Mesangial cell (primary cell): Measurements from ENCODE around the gene PSMC3IP. TPM values are rescaled to one million over a fixed set of nuclear protein-coding genes. Genes with fewer than 3 reads are reported as not detected.

Experiments
- total RNA-seq: library from RNA; depleted of rRNA; stranded (reverse); fragments of >200 nt; gene quantifications from 2 replicates; pipeline ENCODE4 v1.2.3, GENCODE V29; 2015

PSMC3IP gene, protein sequence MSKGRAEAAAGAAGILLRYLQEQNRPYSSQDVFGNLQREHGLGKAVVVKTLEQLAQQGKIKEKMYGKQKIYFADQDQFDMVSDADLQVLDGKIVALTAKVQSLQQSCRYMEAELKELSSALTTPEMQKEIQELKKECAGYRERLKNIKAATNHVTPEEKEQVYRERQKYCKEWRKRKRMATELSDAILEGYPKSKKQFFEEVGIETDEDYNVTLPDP
- total RNA-seq: 2.2 and 13.2 TPM in 2 replicates

DNA sequence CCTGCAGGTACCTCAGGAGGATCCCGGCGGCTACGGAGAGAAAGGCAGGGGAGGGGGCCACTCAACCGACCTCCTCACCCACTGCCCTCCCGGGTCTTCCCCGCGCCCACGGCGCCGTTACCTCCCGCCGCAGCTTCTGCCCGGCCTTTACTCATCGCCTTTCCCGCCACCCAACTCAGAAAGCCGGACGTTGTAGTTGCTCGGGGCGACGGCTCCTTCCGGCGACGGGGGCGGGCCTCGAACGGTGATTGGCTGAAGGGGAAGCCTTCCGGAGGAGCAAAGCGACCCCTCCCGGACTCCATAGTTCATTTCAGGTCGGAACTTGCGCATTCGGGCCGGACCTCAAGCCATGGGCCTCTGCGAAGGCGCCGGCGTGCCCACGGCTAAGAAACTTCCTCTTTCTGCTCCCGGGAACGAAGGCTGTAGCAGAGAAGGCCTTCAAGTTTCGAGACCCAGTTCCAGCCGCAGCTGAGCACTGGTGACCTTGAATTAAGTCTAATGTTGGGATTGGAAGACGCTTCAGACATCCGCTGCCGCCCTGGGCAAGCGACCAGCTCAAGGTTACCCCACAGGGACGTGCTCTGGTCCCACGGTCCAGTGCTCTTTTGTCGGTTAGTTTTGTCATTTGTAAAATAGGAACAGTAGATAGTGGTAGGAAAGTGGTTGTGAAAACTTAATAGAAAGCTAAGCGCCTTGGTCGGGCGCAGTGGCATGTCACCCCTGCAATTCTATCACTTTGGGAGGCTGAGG, at the start of gene PSMC3IP:
Gene PSMC3IP (minus strand): TSS at position 198 of the 750 bp plus-strand sequence. CDS start 43 bp downstream, at position 155.

DNA sequence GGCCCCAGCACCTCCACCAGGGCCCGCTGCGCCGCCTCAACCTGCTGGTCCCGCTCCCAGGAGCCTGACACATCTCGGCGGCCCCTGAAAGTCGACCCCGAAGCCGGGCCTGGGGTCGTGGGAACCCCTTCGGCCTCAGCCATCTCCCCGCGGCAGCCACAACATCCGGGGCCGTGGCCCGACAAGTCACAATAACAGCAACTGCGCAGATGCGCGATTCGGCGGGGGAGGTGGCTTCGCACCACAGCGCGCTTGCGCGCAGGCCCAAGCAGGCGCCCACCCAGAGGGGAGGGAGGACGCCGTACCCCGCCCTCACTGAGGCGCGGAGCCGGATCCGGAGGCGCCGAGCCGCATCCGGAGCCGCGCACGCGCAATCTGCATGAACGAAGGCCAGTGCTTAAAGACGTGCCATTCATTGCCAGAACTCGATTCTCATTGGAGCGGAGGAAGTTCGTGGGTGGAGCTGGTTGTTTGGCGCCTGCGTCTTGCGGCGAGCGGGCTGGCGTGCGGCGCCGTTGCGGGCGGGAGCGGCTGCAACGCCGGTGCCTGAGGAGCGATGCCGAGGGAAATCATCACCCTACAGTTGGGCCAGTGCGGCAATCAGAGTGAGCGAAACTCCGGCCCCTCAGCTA, 31.8 kb upstream of the PSMC3IP start, which contains the start of the genes RETREG3 and TUBG1:
Gene RETREG3 (minus strand): TSS at position 193 of the 632 bp plus-strand sequence. CDS start 50 bp downstream, at position 143.
Gene TUBG1 (plus strand): TSS at position 502 of the 632 bp plus-strand sequence. CDS start 55 bp downstream, at position 557.

DNA sequence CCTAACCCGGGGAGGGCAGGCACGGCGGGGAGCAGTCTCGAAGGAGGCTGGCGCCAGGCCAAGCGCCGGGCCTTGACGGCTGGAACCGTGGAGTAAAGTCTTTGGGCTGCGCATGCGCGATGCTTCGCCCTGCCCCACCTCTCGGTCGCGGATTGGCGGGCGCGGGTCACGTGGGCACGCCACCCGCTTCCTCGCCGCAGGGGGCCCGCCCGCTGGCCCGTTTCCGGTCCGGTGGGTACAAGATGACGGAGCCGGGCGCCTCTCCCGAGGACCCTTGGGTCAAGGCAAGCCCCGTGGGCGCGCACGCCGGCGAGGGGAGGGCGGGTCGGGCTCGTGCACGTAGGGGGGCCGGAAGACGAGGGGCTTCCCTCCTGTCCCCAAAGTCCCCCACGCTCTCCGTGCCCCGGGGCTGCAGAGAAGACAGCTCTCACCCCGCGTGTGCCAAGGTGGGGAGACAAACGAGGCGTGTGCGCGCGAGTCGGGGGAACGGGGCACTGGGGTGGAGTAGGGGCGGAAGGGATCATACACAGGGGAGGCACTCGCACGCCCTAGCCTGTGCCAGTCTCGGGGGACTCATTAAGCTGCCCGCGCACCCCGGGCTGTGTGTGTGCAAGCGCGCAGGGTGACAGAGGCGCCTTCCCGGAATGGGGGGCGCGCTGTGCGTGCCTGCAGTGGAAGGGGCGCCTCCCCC, 10.5 kb downstream of the PSMC3IP start, which contains the start of gene MLX:
Gene MLX (plus strand): TSS at position 218 of the 691 bp plus-strand sequence. CDS start 25 bp downstream, at position 243.

DNA sequence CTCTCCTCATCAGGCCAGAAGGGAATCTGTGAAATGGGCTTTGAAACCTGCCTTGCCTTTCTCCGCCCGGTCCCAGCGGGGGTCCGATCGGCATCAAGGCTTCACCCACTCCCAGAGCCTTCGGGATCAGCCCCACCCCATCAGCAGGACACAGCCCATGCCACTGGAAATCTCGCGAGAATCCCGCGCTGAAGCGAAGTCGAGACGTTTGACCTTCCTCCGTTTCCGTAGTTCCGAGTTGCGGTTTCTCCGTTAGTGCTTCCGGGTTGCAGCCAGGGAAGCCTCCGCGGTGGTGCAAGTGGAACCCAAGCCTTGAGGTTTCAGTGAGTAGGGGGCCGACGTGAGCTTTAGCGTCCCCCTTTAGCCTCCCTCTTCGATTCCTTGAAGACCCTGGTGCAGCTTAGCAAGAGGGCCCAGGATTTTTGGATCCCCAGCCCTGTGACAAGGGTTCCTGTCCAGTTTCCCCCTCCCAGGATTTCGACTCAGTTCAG, 15.6 kb downstream of the PSMC3IP start, which contains the start of gene COASY:
Gene COASY (plus strand): TSS at position 252 of the 491 bp plus-strand sequence. CDS start 475 bp downstream, outside the sequence.

DNA sequence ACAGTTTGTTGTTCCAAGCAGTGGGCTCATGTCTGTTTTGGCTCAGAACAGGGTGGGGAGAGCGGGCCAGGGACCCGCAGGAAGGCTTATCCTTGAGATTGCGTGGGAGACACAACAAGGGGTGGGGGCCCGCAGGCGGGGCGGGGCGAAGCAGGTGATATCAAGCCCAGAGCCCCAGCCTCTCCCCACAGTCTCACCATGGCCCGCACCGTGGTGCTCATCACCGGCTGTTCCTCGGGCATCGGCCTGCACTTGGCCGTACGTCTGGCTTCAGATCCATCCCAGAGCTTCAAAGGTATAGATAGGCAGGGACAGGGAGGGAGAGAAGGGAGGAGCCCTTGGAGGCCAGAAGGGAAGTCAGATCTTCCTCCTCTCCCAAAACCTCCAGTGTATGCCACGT, 24.8 kb downstream of the PSMC3IP start, which contains the start of gene HSD17B1:
Gene HSD17B1 (plus strand): TSS at position 188 of the 400 bp plus-strand sequence. CDS start 11 bp downstream, at position 199.

DNA sequence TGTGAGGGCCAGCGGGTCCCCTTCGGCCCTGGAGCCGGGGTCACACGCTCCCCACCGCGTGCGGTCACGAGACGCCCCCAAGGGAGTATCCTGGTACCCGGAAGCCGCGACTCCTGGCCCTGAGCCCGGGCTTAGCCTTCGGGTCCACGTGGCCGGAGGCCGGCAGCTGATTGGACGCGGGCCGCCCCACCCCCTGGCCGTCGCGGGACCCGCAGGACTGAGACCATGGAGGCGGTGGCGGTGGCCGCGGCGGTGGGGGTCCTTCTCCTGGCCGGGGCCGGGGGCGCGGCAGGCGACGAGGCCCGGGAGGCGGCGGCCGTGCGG, 41.5 kb downstream of the PSMC3IP start, which contains the start of gene NAGLU:
Gene NAGLU (plus strand): TSS at position 194 of the 324 bp plus-strand sequence. CDS start 32 bp downstream, at position 226.

Other genes with a start within 250 kb of the PSMC3IP start
- 59.0 and 101 TPM in 2 replicates for gene STAT3, start 189.3 kb downstream of the PSMC3IP start, total RNA-seq
- 224 and 302 TPM in 2 replicates for gene CAVIN1, start 154.5 kb downstream of the PSMC3IP start, total RNA-seq
- 27.1 and 55.4 TPM in 2 replicates for gene ATP6V0A1, start 118.9 kb downstream of the PSMC3IP start, total RNA-seq
- gene NAGLU, start 41.5 kb downstream of the PSMC3IP start, total RNA-seq: 35.8 and 77.3 TPM in 2 replicates
- gene HSD17B1, start 24.8 kb downstream of the PSMC3IP start, total RNA-seq: 1.1 and 4.4 TPM in 2 replicates
- gene COASY, start 15.6 kb downstream of the PSMC3IP start, total RNA-seq: 44.5 and 55.6 TPM in 2 replicates
- gene MLX, start 10.6 kb downstream of the PSMC3IP start, total RNA-seq: 26.2 and 27.4 TPM in 2 replicates
- 40.9 and 65.5 TPM in 2 replicates for gene RETREG3, start 31.6 kb upstream of the PSMC3IP start, total RNA-seq
- 56.2 and 201 TPM in 2 replicates for gene TUBG1, start 32.0 kb upstream of the PSMC3IP start, total RNA-seq
- gene TUBG2, start 81.6 kb upstream of the PSMC3IP start, total RNA-seq: 17.1 and 18.9 TPM in 2 replicates
- gene PLEKHH3, start 99.3 kb upstream of the PSMC3IP start, total RNA-seq: 15.8 and 22.2 TPM in 2 replicates
- gene CCR10, start 104.1 kb upstream of the PSMC3IP start, total RNA-seq: 5.4 and 13.8 TPM in 2 replicates
- gene CNTNAP1, start 104.8 kb upstream of the PSMC3IP start, total RNA-seq: 9.8 and 15.8 TPM in 2 replicates
- gene EZH1, start 167.3 kb upstream of the PSMC3IP start, total RNA-seq: 5.2 and 15.0 TPM in 2 replicates
- 5.1 TPM in 2 replicates for gene RAMP2, start 183.5 kb upstream of the PSMC3IP start, total RNA-seq
- gene VPS25, start 195.7 kb upstream of the PSMC3IP start, total RNA-seq: 123 and 129 TPM in 2 replicates
- gene WNK4, start 202.9 kb upstream of the PSMC3IP start, total RNA-seq: 4.8 and 6.7 TPM in 2 replicates
- gene COA3, start 221.0 kb upstream of the PSMC3IP start, total RNA-seq: 73.0 and 80.6 TPM in 2 replicates
- gene CNTD1, start 221.1 kb upstream of the PSMC3IP start, total RNA-seq: not detected in 2 replicates
- 103 and 170 TPM in 2 replicates for gene BECN1, start 246.6 kb upstream of the PSMC3IP start, total RNA-seq